Central memory CD8-positive, alpha-beta T cell (primary cell): ENCODE data around the gene SEMA3A.
"Not testable (repeated sequence)": the region's sequence is repeated elsewhere in the genome, so short reads cannot be mapped to it uniquely, and the experiment has no call there.

Source experiments
- ATAC-seq: fragments of 150-1000 bp; cut with Tn5 transposase; replicated peaks from 2 replicates; pipeline ENCODE4 v1.10.0; 2022; ENCODE audit warnings: mild to moderate bottlenecking, moderate FRiP score, moderate number of reproducible peaks; ENCODE audit not compliant: poor library complexity, severe bottlenecking; ENCODE audit errors: extremely low read depth
- DNase-seq, 2 donors: peaks; one replicate each; pipeline ENCODE4 v3.0.0; 2021; ENCODE audit warnings: low spot score in 2 of 2
- H3K27ac Mint-ChIP-seq: one replicate; pipeline ENCODE4 v1.8.0; 2022; ENCODE audit warnings: low read depth, mild to moderate bottlenecking, moderate library complexity, mixed read lengths
- H3K27me3 Mint-ChIP-seq: one replicate; pipeline ENCODE4 v1.8.0; 2022; ENCODE audit warnings: mixed read lengths
- H3K36me3 Mint-ChIP-seq: one replicate; pipeline ENCODE4 v1.8.0; 2022; ENCODE audit warnings: mild to moderate bottlenecking, moderate library complexity, mixed read lengths; ENCODE audit not compliant: insufficient read depth
- H3K4me1 Mint-ChIP-seq: one replicate; pipeline ENCODE4 v1.8.0; 2022; ENCODE audit warnings: mixed read lengths
- H3K4me3 Mint-ChIP-seq: one replicate; pipeline ENCODE4 v1.8.0; 2022; ENCODE audit warnings: mild to moderate bottlenecking, moderate library complexity, mixed read lengths
- H3K9me3 Mint-ChIP-seq: one replicate; pipeline ENCODE4 v1.8.0; 2022; ENCODE audit warnings: mixed read lengths

Gene SEMA3A

DNA sequence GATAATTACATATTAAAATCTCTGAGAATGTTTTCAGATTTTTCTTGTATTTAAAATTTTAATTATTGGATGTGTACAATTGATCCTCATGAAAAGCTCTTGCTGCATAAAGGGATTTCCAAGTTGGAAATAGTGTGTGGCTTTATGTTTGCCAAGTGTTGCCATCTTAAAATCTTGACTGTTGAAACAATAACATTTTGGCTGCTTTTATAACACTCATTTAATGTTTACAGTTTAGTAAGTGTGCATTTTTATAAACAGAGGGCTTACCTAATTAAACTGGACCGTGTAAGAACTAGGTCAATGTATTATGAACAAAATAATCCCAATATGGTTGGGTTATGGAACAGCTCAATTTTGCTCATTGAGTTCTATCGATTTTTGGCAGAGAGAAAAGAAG is 23.9 kb downstream of the SEMA3A start:
- H3K9me3 Mint-ChIP-seq: peaks cover 6% of the 10 kb centered on the region
- H3K36me3 Mint-ChIP-seq: no peaks in the 10 kb centered on the region
- no peaks in the 10 kb centered on the region for H3K27me3 Mint-ChIP-seq
- no peaks in the 10 kb centered on the region for H3K4me1 Mint-ChIP-seq
- H3K4me3 Mint-ChIP-seq: no peak overlapping the region
- no peak for ATAC-seq
- DNase-seq: no peak
- no peak overlapping the region for H3K27ac Mint-ChIP-seq

DNA sequence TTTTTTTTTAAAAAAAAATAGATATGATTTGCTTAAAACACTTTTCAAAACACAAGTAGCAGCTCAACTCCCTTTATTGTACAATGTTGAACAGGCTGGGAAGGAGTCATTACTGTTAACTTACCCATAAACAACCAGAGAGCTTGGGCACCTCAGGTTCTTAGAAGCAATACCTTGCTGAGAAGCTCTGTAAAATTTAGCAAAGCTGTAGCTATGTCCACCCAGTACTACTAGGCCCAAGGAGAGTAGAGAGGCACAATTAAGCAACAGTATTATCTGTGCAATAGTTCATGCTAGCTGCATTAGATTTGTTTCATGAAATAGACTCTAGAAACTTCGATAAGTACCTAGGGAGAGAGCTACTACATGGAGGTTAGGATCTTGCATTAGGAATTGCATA is 32.0 kb downstream of the SEMA3A start:
- Mint-ChIP-seq H3K4me1 (no peaks in the 10 kb centered on the region), H3K27ac (no peak overlapping the region), H3K9me3 (peaks cover 14% of the 10 kb centered on the region), H3K4me3 (no peak overlapping the region), H3K27me3 (no peaks in the 10 kb centered on the region), H3K36me3 (no peaks in the 10 kb centered on the region)
- ATAC-seq: no peak
- no peak for DNase-seq

DNA sequence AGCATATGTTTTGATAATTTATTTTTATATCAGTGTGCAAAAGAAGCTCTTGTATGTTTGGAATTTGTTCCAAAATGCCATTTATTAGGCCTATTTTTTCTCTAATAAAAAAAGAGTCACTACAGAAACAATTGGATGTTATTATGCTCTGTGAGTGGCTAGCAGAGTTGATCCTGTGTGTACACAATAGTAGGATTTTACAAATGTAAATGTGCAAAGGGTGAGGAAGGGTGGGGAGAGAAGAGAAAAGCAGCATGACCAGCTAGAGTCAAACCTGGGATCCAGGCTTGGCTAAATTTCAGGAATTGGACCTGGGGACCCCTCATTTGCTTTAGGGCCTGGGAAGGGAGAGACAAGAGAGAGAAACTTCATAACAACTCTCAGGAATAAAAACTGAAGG is 32.5 kb downstream of the SEMA3A start:
- ATAC-seq: no peak
- peaks cover 12% of the 10 kb centered on the region for H3K9me3 Mint-ChIP-seq
- no peak overlapping the region for H3K27ac Mint-ChIP-seq
- DNase-seq: no peak
- no peaks in the 10 kb centered on the region for H3K36me3 Mint-ChIP-seq
- H3K4me3 Mint-ChIP-seq: no peak overlapping the region
- no peaks in the 10 kb centered on the region for H3K4me1 Mint-ChIP-seq
- no peaks in the 10 kb centered on the region for H3K27me3 Mint-ChIP-seq

DNA sequence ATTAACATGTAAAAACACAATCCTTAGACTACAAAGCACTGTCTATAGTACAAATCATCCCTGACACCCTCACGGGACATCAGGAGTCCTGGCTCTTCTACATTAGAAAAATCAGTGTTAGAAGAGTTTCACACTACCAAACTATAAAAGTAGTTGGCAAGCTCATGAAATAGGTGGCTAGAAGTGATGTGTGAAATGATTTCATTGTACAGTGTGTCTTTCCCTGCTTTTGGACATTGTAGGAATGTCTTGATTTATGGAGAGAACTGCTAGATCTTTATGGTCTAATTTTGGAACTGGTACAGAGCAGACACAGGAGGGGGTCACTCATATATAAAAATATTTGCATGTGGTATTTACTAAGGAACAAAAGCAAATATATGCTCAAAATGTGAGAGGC is 33.2 kb downstream of the SEMA3A start:
- Mint-ChIP-seq H3K27ac (no peak overlapping the region), H3K9me3 (peaks cover 11% of the 10 kb centered on the region), H3K27me3 (no peaks in the 10 kb centered on the region), H3K4me3 (no peak overlapping the region), H3K4me1 (no peaks in the 10 kb centered on the region), H3K36me3 (no peaks in the 10 kb centered on the region)
- ATAC-seq (no peak), DNase-seq (no peak)

DNA sequence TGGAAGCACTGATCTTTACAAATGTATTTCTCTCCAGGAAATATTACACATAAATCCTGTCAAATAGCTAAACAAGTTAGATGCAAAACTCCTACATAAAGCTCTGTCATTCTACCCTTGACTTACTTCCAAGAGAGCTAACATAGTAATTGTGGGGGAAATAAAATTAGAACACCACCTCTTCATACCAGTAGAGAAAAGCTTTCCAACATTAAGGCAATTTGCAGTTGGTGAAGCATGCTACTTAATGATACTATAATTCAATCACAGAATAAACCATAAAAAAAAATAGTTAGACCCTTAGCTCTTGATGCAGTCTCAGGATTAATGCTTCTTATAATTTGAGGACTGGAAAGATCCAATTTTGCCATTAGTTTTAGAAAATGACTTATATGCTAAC is 35.2 kb downstream of the SEMA3A start:
- Mint-ChIP-seq H3K4me3 (no peak overlapping the region), H3K4me1 (no peaks in the 10 kb centered on the region), H3K27ac (no peak overlapping the region), H3K36me3 (no peaks in the 10 kb centered on the region), H3K27me3 (no peaks in the 10 kb centered on the region), H3K9me3 (peaks cover 17% of the 10 kb centered on the region)
- ATAC-seq (no peak), DNase-seq (no peak)

DNA sequence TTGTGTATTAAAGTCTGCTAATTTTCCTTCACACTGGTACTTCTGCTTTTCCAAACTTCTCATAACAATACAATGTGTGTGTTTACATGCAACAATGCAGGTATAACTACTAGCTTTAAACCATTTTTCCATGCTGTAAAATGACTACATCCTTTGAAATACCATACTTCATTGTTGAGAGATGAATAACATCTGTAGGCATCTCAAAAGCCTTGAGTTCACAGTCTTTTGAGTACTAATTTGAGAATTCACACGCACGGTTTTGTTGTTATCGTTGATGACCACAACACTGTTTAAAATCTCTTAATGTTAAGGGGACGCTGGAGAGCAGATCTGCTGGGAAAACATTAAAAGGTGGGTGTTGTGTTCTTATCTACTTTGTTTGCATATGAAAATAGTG is 37.4 kb downstream of the SEMA3A start:
- no peak for ATAC-seq
- no peak overlapping the region for H3K4me3 Mint-ChIP-seq
- H3K27me3 Mint-ChIP-seq: no peaks in the 10 kb centered on the region
- peaks cover 11% of the 10 kb centered on the region for H3K9me3 Mint-ChIP-seq
- no peak overlapping the region for H3K27ac Mint-ChIP-seq
- DNase-seq: no peak
- no peaks in the 10 kb centered on the region for H3K4me1 Mint-ChIP-seq
- H3K36me3 Mint-ChIP-seq: no peaks in the 10 kb centered on the region

DNA sequence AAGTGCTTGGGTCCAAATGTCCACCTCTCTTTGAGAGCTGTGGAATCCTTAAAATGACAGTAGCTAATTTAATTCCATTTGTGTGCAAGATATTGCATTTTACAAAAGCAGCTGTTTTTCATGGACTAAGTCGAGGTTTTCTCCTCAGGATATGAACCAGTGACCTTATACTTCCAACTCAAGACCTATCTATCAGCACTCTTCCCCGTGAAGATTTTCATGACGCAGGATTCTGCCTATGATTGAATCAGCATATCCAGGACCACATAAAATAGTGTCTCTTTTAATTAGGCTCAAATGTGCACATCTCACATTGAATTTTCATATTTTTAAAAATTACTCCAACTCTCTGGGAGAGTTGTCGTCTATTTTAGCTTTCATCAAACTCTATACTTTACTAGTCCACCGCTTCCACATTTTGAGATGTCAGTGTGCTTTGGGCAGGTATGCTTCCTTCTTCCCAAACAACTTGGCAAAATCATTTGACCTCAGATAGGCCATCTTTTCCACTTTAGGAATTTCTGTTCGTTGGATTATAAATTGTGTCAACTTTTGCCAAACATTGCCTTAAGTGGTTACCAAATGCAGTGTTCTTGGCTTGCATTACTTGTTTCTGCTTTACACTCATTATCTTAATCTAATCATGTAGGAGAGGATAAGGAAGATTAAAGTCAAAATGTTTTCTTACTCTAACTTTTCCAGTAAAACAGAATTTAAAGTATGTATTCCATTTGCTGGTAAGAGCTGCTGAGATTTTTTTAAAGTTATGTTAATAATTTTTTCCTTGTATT is 39.4 kb downstream of the SEMA3A start:
- no peak for ATAC-seq
- H3K9me3 Mint-ChIP-seq: peaks cover 11% of the 10 kb centered on the region
- no peaks in the 10 kb centered on the region for H3K36me3 Mint-ChIP-seq
- no peaks in the 10 kb centered on the region for H3K27me3 Mint-ChIP-seq
- H3K27ac Mint-ChIP-seq: no peak overlapping the region
- H3K4me3 Mint-ChIP-seq: no peak overlapping the region
- no peaks in the 10 kb centered on the region for H3K4me1 Mint-ChIP-seq
- DNase-seq: no peak

DNA sequence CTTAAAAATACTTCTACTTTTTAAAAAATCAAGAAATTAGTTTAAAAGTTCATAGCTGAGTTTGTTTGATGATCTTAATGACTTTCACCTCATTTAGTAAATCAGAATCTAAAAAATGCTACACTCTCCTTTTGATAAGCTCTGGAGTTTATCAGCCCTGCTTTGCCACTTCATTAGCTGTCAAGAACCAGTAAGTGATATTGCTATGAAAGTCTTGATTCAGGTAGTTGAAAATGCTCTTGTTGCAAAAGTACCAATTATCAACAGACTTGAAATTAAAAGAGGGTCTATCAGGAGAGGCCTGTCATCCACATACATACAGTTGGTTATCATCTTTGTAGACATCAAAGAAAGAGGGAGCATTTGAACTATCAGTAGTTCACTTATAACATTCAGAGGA is 41.6 kb downstream of the SEMA3A start:
- peaks cover 11% of the 10 kb centered on the region for H3K9me3 Mint-ChIP-seq
- ATAC-seq: no peak
- no peak for DNase-seq
- H3K27ac Mint-ChIP-seq: no peak overlapping the region
- H3K4me1 Mint-ChIP-seq: no peaks in the 10 kb centered on the region
- no peak overlapping the region for H3K4me3 Mint-ChIP-seq
- H3K27me3 Mint-ChIP-seq: no peaks in the 10 kb centered on the region
- H3K36me3 Mint-ChIP-seq: no peaks in the 10 kb centered on the region

DNA sequence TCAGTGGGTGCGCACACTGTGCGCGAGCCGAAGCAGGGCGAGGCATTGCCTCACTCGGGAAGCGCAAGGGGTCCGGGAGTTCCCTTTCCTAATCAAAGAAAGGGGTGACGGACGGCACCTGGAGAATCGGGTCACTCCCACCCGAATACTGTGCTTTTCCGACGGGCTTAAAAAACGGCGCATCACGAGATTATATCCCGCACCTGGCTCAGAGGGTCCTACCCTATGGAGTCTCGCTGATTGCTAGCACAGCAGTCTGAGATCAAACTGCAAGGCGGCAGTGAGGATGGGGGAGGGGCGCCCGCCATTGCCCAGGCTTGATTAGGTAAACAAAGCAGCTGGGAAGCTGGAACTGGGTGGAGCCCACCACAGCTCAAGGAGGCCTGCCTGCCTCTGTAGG is 44.2 kb downstream of the SEMA3A start:
- not testable (repeated sequence) for H3K4me3 Mint-ChIP-seq, H3K36me3 Mint-ChIP-seq, H3K4me1 Mint-ChIP-seq, H3K27me3 Mint-ChIP-seq, ATAC-seq, DNase-seq, H3K9me3 Mint-ChIP-seq, H3K27ac Mint-ChIP-seq

DNA sequence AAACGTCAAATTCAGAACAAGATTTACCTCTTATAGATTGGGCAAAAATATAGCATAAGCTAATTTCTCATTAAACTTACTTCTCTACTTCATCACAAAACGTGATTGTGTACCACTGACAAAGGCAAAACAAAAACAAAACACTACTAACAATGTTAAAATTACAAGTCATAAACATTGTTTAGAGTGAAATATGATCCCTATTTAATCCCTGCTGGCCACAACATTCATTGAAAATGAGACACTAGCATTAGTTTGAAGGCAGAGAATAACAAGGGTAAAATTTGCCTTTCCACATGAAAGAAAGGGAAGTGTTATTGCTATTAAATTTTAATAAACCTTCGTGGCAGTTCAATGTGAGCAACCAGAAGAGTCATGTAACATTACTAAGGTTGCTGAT is 45.0 kb downstream of the SEMA3A start:
- Mint-ChIP-seq H3K27ac (no peak overlapping the region), H3K27me3 (no peaks in the 10 kb centered on the region)

DNA sequence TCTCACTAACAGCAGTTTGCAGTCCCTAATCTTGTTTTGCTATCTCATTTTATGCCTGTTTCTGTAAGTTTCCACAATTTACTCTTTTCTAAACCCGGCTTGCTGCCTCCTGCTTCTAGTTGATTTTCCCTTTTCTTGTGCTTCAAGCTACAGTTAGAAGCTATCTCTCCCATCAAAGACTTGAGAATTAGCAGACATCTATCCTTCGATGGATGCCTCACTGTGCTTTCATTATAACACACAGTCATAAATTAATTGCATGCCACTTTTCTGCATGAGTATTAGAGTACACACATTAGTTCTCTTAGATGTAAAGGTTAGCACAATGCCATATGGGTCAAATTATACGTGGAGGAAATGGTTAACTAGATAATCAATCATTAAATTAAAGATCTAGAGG is 48.7 kb downstream of the SEMA3A start:
- no peaks in the 10 kb centered on the region for H3K36me3 Mint-ChIP-seq
- H3K27me3 Mint-ChIP-seq: no peaks in the 10 kb centered on the region
- no peak overlapping the region for H3K4me3 Mint-ChIP-seq
- ATAC-seq (no peak), DNase-seq (no peak)
- no peaks in the 10 kb centered on the region for H3K9me3 Mint-ChIP-seq
- no peak overlapping the region for H3K27ac Mint-ChIP-seq
- no peaks in the 10 kb centered on the region for H3K4me1 Mint-ChIP-seq

More for the DNA sequence above, 45.0 kb downstream of the SEMA3A start:
- DNase-seq (no peak), ATAC-seq (no peak)
- no peaks in the 10 kb centered on the region for H3K36me3 Mint-ChIP-seq
- H3K4me3 Mint-ChIP-seq: no peak overlapping the region
- no peaks in the 10 kb centered on the region for H3K4me1 Mint-ChIP-seq
- no peaks in the 10 kb centered on the region for H3K9me3 Mint-ChIP-seq

DNA sequence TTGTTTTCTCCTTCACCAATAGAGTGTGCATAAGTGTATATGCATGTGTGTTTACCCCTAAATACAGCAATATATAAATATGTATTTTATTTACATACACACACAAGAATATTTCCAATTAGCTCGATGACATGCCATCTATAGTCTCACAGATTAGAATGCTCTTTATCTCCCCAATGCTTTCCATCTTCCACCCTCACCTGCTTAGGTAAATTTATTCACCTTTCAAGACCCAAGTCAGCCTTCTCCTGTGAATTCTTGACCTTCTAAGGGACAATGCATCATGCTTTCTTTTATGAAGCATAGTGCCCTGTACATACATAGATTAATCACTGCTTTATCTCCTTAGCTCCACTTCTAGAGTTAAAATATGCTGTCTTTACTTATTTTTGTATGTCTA is 49.7 kb downstream of the SEMA3A start:
- no peaks in the 10 kb centered on the region for H3K36me3 Mint-ChIP-seq
- no peaks in the 10 kb centered on the region for H3K4me1 Mint-ChIP-seq
- H3K9me3 Mint-ChIP-seq: no peaks in the 10 kb centered on the region
- ATAC-seq: no peak
- no peak overlapping the region for H3K27ac Mint-ChIP-seq
- no peaks in the 10 kb centered on the region for H3K27me3 Mint-ChIP-seq
- H3K4me3 Mint-ChIP-seq: no peak overlapping the region
- DNase-seq: no peak

DNA sequence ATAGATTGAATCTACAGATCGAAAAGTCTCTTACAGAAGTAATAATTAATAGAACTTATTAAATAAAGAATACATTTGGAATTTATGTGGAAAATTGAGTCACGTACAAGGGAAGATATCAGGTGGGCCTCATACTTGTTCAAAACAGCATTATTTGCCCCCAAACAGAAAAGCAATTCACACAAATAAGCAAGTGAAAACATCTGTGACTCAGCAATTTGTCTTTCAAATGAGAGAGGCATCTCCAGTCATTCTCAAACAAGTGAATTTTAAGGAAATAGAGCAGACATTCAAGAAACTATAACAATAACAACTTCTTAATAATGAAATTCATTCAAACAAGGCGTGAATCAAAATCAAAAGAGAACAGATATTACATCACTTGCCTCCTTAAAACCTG is 50.1 kb downstream of the SEMA3A start:
- H3K27ac Mint-ChIP-seq: no peak overlapping the region
- no peak overlapping the region for H3K4me3 Mint-ChIP-seq
- no peaks in the 10 kb centered on the region for H3K36me3 Mint-ChIP-seq
- no peak for DNase-seq
- H3K27me3 Mint-ChIP-seq: no peaks in the 10 kb centered on the region
- H3K9me3 Mint-ChIP-seq: no peaks in the 10 kb centered on the region
- H3K4me1 Mint-ChIP-seq: no peaks in the 10 kb centered on the region
- ATAC-seq: no peak
